Urinary bladder (tissue), 4 donors: ENCODE measurements around the gene CFAP410. TPM values are rescaled to one million over a fixed set of nuclear protein-coding genes. Genes with fewer than 3 reads are reported as not detected.

ENCODE experiments used
- DNase-seq: peaks from one replicate; pipeline ENCODE4 v3.0.0-alpha.2; 2015; ENCODE audit errors: extremely low spot score
- H3K27ac ChIP-seq: one replicate; pipeline ENCODE4 v1.5.1; 2013; ENCODE audit warnings: low read depth, mild to moderate bottlenecking, moderate library complexity
- H3K36me3 ChIP-seq: one replicate; pipeline ENCODE4 v1.6.1; 2013; ENCODE audit warnings: mild to moderate bottlenecking, moderate library complexity; ENCODE audit not compliant: insufficient read depth
- H3K4me1 ChIP-seq: one replicate; pipeline ENCODE4 v1.6.1; 2013; ENCODE audit warnings: mild to moderate bottlenecking, moderate library complexity; ENCODE audit not compliant: insufficient read depth
- H3K4me3 ChIP-seq: one replicate; pipeline ENCODE4 v1.5.1; 2013; ENCODE audit warnings: low read depth, low read length
- WGBS: extraction: QIAGEN DNeasy Blood & Tissue Kit; methylation state at CpG from one replicate; pipeline ENCODE4 v1.1.7; 2013; 5-methylcytosine and 5-hydroxymethylcytosine counted together
- polyA plus RNA-seq: library from polyadenylated mRNA; stranded (reverse); fragments of 200-250 nt; gene quantifications from one replicate; pipeline ENCODE4 v1.2.3, GENCODE V29; 2013
- total RNA-seq: library from RNA; depleted of rRNA; stranded (reverse); fragments of >200 nt; gene quantifications from one replicate; pipeline ENCODE4 v1.2.3, GENCODE V29; 2014
- donor health status: healthy with polysubstance abuse.
- donor health status: healthy.

Gene CFAP410
- total and polyA plus RNA-seq, 2 donors = 10.1 to 43.7 TPM

- DNase-seq = no peak
- no peaks in the 10 kb centered on the region for H3K4me1 ChIP-seq
- H3K36me3 ChIP-seq = peaks cover 13% of the 10 kb centered on the region
Measured at GRCh38 chr21:44317241-44317782, 21.9 kb downstream of the CFAP410 start.

GRCh38 chr21:44316277-44316900 is 22.8 kb downstream of the CFAP410 start:
- no peak overlapping the region for H3K27ac ChIP-seq
- H3K36me3 ChIP-seq = peaks cover 13% of the 10 kb centered on the region
- H3K4me3 ChIP-seq = no peak overlapping the region
- H3K4me1 ChIP-seq = no peaks in the 10 kb centered on the region
- WGBS = 92% methylated on average over 27 of the region's 27 CpGs
- DNase-seq = no peak

More at GRCh38 chr21:44317241-44317782, 21.9 kb downstream of the CFAP410 start:
- 91% methylated on average over 19 of the region's 19 CpGs for WGBS
- Histone ChIP-seq H3K4me3 (no peak overlapping the region), H3K27ac (no peak overlapping the region)

- no peak overlapping the region for H3K27ac ChIP-seq
Measured at GRCh38 chr21:44315691-44316203, 23.4 kb downstream of the CFAP410 start.

GRCh38 chr21:44314561-44314960 is 24.6 kb downstream of the CFAP410 start:
- H3K27ac ChIP-seq = no peak overlapping the region
- DNase-seq = no peak
- no peak overlapping the region for H3K4me3 ChIP-seq
- 93% methylated on average over 11 of the region's 11 CpGs for WGBS
- H3K36me3 ChIP-seq = peaks cover 10% of the 10 kb centered on the region
- no peaks in the 10 kb centered on the region for H3K4me1 ChIP-seq

More at GRCh38 chr21:44315691-44316203, 23.4 kb downstream of the CFAP410 start:
- Histone ChIP-seq H3K36me3 (peaks cover 10% of the 10 kb centered on the region), H3K4me1 (no peaks in the 10 kb centered on the region), H3K4me3 (no peak overlapping the region)
- DNase-seq = no peak
- 88% methylated on average over 16 of the region's 16 CpGs for WGBS

GRCh38 chr21:44314128-44314527 is 25.1 kb downstream of the CFAP410 start:
- Histone ChIP-seq H3K4me3 (no peak overlapping the region), H3K36me3 (peaks cover 9% of the 10 kb centered on the region), H3K4me1 (no peaks in the 10 kb centered on the region), H3K27ac (no peak overlapping the region)
- WGBS = 88% methylated on average over 15 of the region's 15 CpGs
- no peak for DNase-seq

- 90% methylated on average over 13 of the region's 13 CpGs for WGBS
Measured at GRCh38 chr21:44313451-44313850, 25.7 kb downstream of the CFAP410 start.

GRCh38 chr21:44312716-44313115 is 26.5 kb downstream of the CFAP410 start:
- no peak overlapping the region for H3K27ac ChIP-seq
- H3K36me3 ChIP-seq = peaks cover 8% of the 10 kb centered on the region
- no peaks in the 10 kb centered on the region for H3K4me1 ChIP-seq
- DNase-seq = no peak
- no peak overlapping the region for H3K4me3 ChIP-seq
- 95% methylated on average over 19 of the region's 19 CpGs for WGBS

More at GRCh38 chr21:44313451-44313850, 25.7 kb downstream of the CFAP410 start:
- Histone ChIP-seq H3K4me3 (no peak overlapping the region), H3K27ac (no peak overlapping the region), H3K4me1 (no peaks in the 10 kb centered on the region), H3K36me3 (peaks cover 8% of the 10 kb centered on the region)
- DNase-seq = no peak

GRCh38 chr21:44312089-44312488 is 27.1 kb downstream of the CFAP410 start:
- no peak overlapping the region for H3K27ac ChIP-seq
- no peak overlapping the region for H3K4me3 ChIP-seq
- no peak for DNase-seq
- 92% methylated on average over 22 of the region's 22 CpGs for WGBS
- H3K36me3 ChIP-seq = peaks cover 8% of the 10 kb centered on the region
- no peaks in the 10 kb centered on the region for H3K4me1 ChIP-seq

GRCh38 chr21:44310628-44311507 is 28.3 kb downstream of the CFAP410 start:
- WGBS = 87% methylated on average over 28 of the region's 28 CpGs
- Histone ChIP-seq H3K36me3 (peaks cover 8% of the 10 kb centered on the region), H3K4me1 (no peaks in the 10 kb centered on the region), H3K4me3 (no peak overlapping the region), H3K27ac (no peak overlapping the region)
- DNase-seq = no peak

GRCh38 chr21:44306936-44307704 is 32.1 kb downstream of the CFAP410 start:
- no peak overlapping the region for H3K4me3 ChIP-seq
- DNase-seq = no peak
- WGBS = 84% methylated on average over 21 of the region's 21 CpGs
- no peaks in the 10 kb centered on the region for H3K4me1 ChIP-seq
- peaks cover 2% of the 10 kb centered on the region for H3K36me3 ChIP-seq
- no peak overlapping the region for H3K27ac ChIP-seq

GRCh38 chr21:44305691-44306090 is 33.5 kb downstream of the CFAP410 start:
- no peak overlapping the region for H3K27ac ChIP-seq
- no peak overlapping the region for H3K4me3 ChIP-seq
- H3K4me1 ChIP-seq = no peaks in the 10 kb centered on the region
- DNase-seq = no peak
- WGBS = 88% methylated on average over 9 of the region's 9 CpGs
- H3K36me3 ChIP-seq = no peaks in the 10 kb centered on the region

GRCh38 chr21:44304877-44305293 is 34.3 kb downstream of the CFAP410 start:
- no peak overlapping the region for H3K27ac ChIP-seq
- WGBS = 50% methylated on average over 8 of the region's 8 CpGs
- H3K36me3 ChIP-seq = no peaks in the 10 kb centered on the region
- H3K4me1 ChIP-seq = no peaks in the 10 kb centered on the region
- no peak overlapping the region for H3K4me3 ChIP-seq
- DNase-seq = no peak

- Histone ChIP-seq H3K27ac (no peak overlapping the region), H3K36me3 (no peaks in the 10 kb centered on the region), H3K4me1 (no peaks in the 10 kb centered on the region), H3K4me3 (no peak overlapping the region)
- no peak for DNase-seq
- WGBS = 65% methylated on average over 16 of the region's 16 CpGs
Measured at GRCh38 chr21:44304011-44304616, 35.1 kb downstream of the CFAP410 start.
